Measurements from ENCODE around the gene RCAN1.

Gene RCAN1

DNA sequence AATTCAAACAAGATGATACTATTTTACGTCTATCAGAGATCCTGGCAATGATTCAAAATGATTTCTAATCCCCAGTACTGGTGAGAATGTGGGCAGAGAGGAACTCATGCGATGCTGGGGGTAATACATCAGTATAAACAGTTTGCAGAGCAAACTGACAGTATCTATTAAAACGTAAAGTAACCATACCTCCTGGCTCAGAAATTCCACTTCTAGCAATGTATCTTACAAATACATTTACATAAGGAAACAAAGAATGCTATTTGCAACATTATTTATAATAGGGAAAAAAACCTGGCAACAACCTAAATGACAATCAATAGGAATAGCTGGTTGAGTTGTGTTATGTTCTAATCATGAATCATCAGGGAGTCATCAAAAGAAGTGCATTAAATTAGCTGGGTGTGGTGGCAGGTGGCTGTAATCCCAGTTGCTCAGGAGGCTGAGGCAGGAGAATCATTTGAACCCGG, 15.9 kb downstream of the RCAN1 start:
- DNase-seq (ENCODE audit: low spot score), result no peak

DNA sequence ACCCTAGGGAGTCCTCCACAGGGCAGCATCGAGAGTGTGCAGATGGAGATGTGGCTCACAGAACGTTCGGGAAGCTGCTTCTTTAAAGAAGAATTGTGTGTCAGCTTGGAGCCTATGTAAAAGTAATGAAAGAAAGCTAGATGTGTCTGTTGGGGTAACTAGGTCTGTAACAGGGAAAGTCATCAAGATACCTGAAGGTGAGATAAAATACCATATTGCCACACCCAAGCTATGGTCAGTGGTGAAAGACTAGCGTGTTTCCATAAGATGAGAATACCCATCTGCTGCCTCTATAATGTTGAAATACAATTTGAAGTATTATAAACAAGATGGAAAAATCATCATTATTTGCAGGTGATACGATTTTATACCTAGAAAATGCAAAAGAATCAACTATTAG, 17.5 kb downstream of the RCAN1 start:
- no peak for DNase-seq (ENCODE audit: low spot score)

DNA sequence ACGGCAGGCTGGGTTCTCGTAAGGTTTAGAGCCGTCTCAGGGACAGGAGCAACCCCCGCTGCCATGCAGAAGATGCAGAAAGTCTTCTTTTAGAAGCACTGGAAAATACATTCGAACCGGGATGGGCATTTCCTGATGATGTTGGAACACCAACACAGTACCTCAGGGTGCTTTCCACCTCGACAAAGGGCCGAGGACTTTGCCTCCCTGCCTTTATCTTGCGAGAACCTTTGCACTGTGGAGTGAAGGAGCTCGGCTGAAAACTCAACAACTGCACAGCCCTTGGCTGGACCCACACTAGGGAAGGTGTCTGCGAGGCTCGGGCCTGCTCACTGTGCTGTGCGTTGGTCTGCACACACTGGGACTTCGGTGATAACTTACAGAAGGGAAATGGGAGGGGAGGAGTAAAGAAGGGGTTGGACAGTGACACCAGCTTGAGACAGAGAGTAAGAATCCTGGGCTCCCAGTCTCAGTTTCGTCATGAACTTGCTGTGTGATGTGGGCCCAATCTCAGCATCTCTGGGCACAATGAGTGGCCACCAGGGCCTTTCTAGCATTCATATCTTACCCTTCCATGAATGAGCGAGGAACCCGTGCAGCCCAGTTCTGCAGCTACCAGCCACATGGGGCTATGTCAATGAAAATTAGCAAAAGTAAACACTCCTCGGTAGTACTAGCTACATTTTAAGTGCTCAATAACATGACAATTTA, 18.2 kb downstream of the RCAN1 start:
- no peak for DNase-seq (ENCODE audit: low spot score)

DNA sequence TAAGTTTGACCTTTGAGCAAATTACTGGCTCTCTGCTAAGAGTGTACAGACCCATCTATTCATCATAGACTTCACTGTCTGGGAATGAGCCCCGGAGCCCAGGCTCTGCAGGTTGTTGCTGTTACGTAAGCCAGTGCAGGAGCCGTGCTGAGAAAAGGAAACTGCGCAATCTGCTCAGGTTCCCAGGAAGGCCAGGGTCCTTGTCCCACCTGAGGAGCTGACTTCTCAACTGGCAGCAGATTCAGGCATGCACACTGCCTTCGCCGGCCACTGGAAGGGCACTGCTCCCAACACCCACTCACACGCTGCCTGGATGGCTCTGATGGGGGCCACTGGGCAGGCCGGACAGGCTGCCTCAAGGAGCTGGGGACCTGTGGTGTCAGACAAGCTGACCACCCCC, 19.5 kb downstream of the RCAN1 start:
- DNase-seq (ENCODE audit: low spot score), result no peak

DNA sequence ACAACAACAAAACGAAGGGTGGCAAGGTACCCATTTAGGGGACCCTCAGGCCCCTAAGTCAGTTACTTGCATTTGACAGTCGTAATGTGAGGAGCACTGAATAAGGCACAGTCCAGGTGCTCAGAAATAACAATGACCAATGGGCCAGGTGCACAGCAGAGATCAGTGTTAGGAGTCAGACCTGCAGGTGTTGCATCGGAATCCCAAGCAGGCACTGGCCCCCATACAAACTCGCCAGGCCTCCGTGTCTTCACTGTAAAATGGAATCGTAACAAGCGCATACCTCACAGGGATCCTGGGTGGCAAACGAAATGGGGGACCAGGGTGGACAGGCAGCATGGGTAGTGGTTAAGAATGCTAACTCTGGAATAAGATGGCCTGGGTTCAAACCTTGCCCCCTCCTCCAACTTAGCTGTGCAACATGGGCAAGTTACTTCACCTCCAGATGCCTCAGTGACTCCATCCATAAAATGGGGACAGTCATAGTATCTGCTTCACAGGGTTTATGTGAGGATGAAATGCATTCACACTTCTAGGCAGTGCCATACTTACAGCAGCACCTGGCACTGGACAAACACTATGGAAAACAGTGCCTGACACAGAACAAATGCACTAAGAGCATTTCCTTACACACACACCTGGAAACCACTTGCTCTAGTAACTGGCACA, 20.2 kb downstream of the RCAN1 start:
- no peak for DNase-seq (ENCODE audit: low spot score)

DNA sequence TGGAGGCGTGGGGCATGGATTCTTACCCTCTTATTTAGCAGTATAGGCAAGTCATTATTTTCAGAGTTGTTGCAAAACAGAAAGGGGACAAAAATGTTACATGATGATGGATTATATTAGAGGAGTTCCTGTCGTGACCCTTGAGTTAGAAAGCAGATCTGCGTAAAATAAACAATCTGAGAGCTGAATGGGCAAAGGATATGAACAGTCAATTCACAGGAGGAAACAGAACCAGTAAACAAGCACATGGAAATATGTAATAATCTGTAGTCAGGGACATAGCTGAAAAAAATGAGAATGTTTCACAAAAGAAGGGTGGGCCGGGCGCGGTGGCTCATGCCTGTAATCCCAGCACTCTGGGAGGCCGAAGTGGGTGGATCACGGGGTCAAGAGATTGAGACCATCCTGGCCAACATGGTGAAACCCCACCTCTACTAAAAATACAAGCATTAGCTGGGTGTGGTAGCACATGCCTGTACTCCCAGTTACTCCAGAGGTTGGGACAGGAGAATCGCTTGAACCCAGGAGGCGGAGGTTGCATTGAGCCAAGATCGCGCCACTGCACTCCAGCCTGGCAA, 20.9 kb downstream of the RCAN1 start:
- no peak for DNase-seq (ENCODE audit: low spot score)

DNA sequence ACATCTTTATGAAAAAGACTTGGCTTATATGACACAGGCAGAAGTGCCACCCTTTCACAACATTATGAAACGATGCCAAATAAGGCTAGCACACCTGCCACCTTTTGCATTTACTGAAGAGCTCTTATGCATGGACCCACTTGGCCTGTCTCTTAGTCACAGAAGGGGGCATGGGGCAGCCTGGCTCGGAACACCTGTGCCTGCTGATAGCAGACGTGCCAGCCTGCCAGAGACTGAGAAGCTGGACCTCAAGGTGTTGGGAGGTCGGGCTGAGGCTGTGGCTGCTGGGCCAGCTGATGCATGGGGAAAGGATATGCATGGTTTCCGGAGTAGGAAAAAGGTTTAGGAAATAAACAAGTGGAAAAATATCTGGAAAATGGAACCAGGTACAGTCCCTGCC, 21.5 kb downstream of the RCAN1 start:
- DNase-seq (ENCODE audit: low spot score), result no peak

DNA sequence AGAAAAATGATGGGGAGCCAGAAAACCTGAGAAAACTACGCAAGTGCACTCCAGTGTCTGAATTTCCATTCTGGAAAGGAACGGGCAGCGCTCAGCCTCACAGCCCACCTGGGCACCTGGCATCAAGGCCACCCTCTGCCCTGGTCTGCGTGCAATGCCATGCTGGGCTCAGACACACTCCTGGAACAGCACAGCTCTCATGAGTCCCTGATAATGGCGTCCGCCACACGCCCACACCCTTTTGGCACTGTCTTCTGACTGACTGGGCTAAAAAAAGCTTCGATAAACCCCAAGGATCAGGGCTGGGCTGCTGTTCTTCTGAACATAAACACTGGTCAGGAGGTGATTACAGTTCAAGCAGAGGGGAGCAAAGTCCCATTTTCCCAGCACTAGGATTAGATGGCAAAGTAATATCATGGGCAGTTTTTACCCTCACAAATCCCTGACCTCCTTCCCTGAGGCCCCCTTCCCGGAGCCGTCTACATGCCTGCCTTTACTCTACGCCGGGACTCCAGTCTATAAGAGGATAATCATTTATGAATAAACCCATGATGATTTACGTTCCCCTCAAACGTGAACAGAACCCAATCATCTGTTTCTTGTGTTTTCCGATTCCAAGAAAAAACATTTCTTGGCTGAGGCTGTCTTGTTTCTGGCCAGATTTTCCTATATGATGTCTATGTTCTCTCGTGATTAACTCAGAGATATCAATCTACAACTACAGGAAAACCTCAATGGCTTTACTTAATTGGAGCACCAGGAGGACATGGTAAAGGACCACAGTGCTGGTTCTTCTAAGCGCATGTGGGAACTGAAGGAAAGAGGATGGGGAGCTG, 22.6 kb downstream of the RCAN1 start:
- DNase-seq (ENCODE audit: low spot score), result peak; percentile 42

DNA sequence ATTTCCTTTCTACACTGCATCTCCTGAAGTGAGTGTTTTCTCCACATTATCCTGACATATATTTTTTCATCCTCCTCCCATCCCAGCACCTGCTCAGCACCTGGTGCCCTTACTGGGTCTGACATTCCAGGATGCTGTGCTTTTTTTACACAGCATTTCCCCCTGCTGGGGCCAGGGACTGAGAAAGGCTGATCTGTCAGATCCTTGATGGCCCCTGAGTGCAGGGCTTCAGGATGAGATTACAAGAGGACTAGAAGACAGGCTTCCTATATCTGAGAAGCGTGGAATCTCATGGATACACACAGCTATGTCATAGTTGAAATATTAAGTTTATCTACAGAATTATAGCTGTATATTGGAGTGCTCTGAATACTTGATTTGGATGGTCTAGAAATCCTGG, 24.4 kb downstream of the RCAN1 start:
- DNase-seq (ENCODE audit: low spot score), result no peak

DNA sequence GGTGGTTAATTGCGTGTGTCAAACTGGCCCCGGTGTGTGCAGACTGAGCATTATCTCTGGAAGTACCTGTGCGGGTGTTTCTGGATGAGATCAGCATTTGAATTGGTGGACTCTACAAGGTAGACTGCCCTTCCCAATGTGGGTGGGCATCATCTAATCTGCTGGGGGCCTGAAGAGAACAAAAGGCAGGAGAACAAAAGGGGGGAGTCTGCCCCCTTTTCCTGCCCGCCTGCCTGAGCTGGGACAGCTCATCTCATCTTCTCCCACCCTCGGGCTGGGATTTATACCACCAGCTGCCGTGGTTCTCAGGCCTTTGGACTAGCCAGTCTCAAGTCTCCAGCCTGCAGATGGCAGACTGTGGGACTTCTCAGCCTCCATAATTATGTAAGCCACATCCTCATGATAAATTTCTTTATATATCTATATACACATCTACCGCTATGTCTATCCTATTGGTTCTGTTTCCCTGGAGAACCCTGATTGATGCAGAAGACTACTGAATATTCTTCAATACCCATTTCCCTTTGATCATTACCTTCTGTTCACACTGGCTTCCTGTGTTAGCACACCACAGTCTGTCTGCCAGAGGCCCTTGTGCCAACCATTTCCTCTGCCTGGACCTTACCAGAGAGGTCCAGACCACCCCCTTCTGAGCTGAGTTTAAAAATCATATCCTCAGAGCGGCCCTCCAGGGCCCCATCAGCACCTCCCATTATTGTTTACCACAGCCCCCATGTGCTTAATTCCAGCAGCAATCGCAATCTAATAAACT, 25.2 kb downstream of the RCAN1 start:
- no peak for DNase-seq (ENCODE audit: low spot score)

DNA sequence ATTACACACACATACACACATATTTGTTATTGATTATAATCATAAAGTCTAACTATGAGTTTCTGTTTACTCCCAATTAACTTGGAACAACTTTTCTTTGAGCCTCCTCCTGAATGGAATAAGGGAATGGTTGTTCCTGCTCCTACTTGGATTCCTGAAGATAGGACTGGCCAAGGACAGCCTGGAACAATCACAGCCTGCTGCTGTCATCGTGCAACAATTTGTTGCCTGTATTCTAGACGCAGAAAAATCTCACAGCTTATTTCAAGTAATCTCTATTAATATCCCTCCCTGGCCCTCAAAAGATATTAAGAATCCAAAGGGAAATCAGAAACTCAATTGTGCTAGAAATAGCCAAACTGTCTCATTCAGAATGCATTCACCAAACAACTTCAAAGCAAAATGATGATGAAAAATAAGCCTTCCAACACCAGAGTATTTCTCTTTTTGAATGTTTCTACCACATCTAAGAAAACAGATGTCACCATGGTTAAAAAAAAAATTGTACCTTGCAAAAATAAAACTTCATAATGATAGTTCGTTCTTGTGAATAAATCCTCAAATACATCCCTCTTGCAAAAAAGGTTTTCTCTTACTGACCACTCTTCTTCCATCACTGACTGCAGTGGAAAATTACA, 30.9 kb downstream of the RCAN1 start:
- peak; percentile 36 for DNase-seq (ENCODE audit: low spot score)

DNA sequence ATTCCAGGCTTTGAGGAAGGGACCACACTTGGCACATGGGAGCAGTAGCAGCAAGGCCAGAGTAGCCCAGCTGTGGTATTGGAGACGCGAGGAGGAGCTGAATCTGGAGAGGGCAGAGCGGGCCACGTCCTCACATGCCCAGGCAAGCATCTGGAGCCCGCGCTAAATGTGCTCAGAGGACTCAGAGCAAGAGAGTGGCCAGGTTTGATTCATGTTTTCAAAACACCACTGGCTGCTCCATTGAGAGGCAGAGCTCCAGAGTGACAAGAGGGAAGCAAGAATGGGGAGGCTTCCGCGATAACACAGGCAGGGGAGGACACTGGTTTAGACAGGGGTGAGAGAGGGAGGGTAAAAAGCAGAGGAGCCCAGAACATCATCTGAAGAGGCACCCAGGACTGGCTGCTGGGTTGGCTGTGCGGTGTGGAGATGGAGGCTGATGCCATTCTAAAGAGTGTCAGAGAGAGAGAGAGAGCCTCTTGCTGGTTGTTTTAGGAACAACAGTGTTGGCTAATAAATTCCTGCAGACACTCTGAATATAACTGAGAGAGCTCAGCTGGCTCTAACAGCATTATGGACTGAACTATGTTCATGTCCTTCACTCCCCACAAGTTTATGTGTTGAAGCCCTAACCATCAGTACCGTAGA, 32.3 kb downstream of the RCAN1 start:
- peak; percentile 77 for DNase-seq (ENCODE audit: low spot score)

DNA sequence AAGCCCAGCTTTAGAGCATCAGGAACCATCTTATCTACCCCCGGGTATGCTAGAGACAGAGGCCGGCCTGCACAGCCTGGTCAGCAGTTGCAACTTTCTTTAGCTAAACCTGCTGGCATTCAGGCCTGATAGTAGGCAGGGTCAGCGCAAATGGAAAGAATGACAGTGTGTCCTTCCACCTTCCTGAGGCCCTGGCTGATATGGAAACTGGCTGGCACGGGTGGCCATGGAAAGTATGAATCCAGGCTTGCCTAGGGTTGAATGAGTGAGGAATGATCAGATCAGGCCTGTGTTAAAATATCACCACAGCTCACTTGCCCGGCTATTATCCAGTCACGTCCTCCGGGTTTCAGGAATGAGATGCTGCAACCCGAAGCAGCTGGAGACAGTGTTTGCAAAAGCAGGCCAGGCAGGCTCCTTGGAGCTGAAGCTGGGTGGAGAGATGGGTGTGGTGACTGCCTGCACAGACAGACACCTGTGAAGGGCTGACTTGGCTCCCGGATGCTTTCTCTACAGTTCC, 34.7 kb downstream of the RCAN1 start:
- DNase-seq (ENCODE audit: low spot score), result peak; percentile 33

DNA sequence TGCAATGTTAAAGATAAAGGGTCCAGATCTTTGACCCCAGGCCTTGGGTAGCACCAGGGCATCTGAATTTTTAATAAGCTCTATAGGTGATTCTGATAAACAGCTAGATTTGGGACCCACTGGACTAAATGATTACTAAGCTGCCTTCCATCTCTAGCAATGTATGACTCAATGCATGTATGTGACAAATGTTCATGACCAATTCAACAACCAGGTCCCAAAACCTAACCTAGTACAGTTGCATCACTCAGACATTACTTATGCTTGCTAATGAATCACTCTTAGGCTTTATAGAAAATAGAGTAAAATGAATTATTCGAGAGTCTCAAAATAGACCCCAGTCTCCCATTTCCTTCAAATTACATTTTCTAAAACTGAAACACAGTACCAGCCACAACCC, 35.5 kb downstream of the RCAN1 start:
- DNase-seq (ENCODE audit: low spot score), result peak; percentile 56

DNA sequence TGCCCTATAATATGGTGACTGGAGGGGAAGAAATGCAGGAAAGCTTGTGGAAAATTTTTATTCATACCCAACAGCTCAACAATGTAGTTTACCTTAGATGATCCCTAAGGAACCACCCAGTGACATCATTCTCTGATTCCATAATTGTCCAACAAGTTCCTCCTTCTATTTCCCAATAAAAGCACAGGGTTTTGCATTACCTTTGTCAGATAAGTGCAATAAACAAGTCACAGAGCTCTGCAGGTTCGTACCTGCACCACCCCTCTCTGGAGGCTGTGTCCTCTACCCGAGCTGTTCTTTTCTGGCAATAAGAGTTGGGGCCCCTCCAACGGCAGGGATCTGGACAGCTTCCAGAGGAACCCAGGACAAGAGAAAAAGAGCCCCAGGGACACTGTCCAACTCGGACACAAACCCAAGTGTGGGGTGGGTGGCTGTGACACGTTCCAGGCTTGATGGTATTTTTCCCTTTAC, 38.8 kb downstream of the RCAN1 start:
- DNase-seq (ENCODE audit: low spot score), result no peak

DNA sequence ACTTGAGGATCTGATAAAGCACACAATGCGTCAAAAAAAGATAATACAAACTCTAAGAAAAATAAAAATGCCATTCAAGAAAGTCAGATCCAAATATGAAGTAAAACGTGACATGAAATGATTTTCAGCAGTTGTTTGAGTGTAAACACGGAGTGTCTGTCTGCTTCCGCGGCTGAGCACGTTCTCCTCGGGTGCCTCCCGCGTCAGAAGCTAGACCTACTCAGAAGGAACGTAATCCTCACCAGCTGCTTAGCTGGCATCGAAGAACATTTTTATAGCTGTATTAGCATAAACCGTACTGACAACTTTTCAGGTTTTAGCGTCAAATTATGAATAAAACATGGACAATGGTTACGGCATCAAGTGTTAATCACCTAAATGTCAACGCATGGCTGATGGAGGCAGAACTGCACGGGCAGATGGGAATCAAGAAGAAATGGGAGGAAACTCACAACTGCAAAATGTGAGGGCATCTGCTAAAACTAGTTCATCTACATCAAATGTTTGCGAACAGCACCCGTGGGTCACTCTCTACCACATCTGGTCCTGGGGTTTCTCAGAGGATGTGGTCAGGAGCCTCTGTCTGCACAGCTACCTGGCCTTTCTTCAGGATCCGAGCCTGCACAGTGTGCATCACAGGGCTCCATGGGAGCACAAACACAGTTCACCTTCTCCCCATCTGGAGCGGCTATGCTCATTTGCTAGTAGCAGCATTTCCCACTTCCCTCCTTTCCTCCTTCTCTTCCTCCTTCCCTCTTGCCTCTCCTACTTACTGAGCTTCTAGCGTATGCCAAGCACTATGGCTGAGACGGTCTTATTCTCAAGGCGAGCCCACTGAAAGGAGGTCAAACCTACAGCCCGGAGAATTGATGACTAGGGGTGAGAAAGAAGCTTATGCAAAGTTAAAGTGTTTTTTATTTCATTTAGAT, 40.0 kb downstream of the RCAN1 start:
- DNase-seq (ENCODE audit: low spot score), result no peak

DNA sequence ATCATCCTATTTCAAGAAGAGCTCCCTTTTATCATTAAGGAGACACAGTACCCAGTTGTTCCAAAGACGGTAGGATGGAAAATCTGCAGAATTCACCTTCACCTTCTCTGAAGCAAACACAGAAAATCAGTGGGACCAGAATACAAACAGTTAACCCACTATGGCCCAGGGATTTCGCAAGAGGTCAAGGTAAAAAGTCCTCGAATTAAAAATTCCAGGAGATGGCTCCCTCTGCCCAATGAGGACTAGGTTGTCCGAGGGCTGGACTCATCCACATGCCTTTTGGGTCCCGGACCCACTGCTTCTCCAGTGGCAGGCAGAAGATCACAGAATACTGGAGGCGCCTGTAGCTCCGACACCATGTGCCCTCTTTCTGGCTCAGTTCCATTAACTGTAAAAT, 42.9 kb downstream of the RCAN1 start:
- no peak for DNase-seq (ENCODE audit: low spot score)

DNA sequence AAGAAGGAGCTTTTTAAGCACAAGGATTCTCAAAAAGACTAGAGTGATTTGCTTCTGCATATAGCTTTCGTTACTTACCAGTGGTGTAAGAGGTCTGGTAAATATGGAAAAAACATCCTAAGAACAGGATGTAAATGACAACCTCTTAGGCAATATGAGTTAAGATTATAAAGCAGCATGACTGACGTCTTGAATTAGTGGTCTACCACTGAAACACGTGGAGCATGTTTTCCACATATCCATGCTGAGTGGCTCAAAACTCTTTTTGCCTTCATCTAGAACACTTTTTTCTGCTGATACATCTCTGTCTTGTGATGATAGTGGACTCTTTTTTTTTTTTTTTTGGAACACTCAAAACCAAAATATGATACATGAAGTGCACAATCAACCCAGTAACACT, 44.6 kb downstream of the RCAN1 start:
- no peak for DNase-seq (ENCODE audit: low spot score)

DNA sequence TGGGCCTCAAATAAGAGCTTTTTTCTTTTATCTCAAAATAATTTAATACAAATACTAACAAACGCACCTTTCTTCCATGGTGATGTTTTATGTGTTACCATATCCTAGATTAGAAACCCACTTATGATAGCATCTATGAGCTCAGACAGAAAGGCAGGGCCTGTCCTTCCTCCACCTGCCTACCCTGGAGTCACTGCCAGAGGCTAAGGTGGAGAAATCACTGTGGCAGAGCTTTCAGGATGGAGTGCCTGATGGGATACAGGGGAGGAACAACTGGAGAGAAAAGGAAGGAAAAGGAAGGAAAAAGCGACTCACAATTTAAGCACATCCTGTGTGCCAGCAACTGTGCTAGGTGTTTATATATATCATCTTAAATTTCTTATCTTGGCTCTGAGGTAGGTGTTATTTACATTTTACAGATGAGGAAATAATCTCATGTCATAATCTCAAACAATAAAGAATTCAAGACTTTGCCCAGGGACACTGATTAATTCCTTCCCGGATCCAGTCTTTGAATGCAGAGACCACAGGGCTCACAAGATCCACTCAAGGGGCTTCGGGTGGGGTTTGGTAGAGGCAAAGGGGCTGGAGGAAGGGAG, 45.4 kb downstream of the RCAN1 start:
- DNase-seq (ENCODE audit: low spot score), result no peak

All from GM03348 (cell line).